Measurements from ENCODE around the gene SLC16A13. TPM values are rescaled to one million over a fixed set of nuclear protein-coding genes. Genes with fewer than 3 reads are reported as not detected.

The SLC16A13 gene
- total RNA-seq, 4 donors from 2014 or later, result 0.51 to 3.4 TPM; not detected in 2

GRCh38 chr17:7056386-7056785, 20.6 kb downstream of the SLC16A13 start:
- no peak overlapping the region for H3K27ac ChIP-seq
- intact Hi-C loops (cut with DNase I; ENCODE audit: low total_unique reads), result loop anchor here (10.0 kb wide), 1 partner anchor 238 kb away; the partner anchor contains the start of gene YBX2
- H3K36me3 ChIP-seq, result no peaks in the 10 kb centered on the region
- H3K27me3 ChIP-seq, result no peaks in the 10 kb centered on the region
- no peak overlapping the region for H3K4me3 ChIP-seq
- no peaks in the 10 kb centered on the region for H3K4me1 ChIP-seq
- no peaks in the 10 kb centered on the region for H3K9me3 ChIP-seq
- TF ChIP-seq, protein P1, sequence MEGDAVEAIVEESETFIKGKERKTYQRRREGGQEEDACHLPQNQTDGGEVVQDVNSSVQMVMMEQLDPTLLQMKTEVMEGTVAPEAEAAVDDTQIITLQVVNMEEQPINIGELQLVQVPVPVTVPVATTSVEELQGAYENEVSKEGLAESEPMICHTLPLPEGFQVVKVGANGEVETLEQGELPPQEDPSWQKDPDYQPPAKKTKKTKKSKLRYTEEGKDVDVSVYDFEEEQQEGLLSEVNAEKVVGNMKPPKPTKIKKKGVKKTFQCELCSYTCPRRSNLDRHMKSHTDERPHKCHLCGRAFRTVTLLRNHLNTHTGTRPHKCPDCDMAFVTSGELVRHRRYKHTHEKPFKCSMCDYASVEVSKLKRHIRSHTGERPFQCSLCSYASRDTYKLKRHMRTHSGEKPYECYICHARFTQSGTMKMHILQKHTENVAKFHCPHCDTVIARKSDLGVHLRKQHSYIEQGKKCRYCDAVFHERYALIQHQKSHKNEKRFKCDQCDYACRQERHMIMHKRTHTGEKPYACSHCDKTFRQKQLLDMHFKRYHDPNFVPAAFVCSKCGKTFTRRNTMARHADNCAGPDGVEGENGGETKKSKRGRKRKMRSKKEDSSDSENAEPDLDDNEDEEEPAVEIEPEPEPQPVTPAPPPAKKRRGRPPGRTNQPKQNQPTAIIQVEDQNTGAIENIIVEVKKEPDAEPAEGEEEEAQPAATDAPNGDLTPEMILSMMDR (IDR thresholded peaks at IDR 0.05), result no peak
- no peak for TF ChIP-seq POLR2A (IDR thresholded peaks at IDR 0.05)
- DNase-seq, result no peak

DNA sequence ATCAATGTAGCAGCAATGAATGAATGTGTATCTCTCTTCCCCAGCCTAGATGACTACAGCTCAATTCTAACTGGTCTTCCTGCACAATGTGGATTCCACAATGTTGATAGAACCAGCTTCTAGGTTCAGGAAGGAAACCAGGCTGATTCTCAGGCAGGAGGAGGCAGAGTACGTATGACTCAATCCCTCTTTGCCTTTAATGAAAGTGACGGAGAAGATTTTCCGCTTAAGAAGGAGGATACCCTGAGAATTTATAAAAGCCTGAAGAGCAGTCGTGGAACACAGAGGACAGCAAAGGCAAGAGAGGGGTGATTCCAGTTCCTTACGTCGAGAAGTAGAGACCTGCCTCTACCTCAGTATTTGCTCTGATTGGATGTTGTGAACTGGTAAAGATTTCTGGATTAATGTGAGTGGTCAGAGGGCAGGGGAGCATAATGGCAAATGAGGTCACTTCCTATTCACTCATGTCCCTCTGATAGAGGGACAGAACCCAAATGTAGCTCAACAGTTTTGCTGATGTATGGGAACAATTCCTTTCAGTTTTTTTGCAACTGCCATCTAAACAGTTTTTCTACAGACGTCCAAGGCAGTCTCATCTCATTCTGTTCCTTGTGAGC, 23.1 kb downstream of the SLC16A13 start:
- TF ChIP-seq POLR2A (IDR thresholded peaks at IDR 0.05), result no peak
- TF ChIP-seq, protein P1 (IDR thresholded peaks at IDR 0.05), result no peak
- no peak overlapping the region for H3K27ac ChIP-seq
- H3K4me3 ChIP-seq, result no peak overlapping the region
- no peaks in the 10 kb centered on the region for H3K4me1 ChIP-seq
- intact Hi-C loops (cut with DNase I; ENCODE audit: low total_unique reads), result loop anchor here (10.0 kb wide), 1 partner anchor 236 kb away; the partner anchor contains the start of gene YBX2
- no peak for DNase-seq
- H3K9me3 ChIP-seq, result no peaks in the 10 kb centered on the region
- no peaks in the 10 kb centered on the region for H3K27me3 ChIP-seq
- no peaks in the 10 kb centered on the region for H3K36me3 ChIP-seq

DNA sequence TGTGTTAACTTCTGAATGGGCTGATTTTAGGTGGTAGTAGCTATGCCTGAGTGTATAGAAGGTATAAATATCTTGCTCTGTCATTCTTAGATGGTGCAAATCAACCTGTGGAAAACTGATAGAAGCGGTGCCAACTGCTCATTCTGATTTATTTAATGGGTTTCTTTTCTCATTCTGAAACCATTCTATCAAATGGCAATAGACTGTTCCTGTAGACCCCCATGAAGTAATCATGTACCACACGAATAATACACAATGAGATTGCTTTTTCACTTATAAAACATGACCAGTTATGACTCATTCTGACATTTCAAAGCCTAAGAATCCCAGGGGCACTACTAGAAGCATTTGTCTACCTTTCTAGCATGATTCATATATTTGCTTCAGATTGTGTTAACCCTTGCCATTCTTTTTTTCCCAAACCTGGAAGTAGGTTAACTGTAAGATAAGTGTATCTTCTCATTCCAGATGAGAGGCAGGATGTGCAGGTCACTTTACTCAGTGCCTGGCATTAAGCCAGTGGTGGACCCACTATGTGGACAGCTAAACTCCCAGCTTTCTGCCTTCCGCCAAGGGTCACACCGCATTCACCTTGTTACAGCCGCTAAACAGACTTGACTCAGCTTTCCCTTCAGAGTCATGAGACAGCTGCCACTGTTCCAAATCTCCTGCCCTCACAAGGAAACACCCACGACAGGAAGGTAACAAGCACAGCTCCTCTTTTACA, 24.5 kb downstream of the SLC16A13 start:
- intact Hi-C loops (cut with DNase I; ENCODE audit: low total_unique reads), result no loop called here
- TF ChIP-seq, protein P1 (IDR thresholded peaks at IDR 0.05), result no peak
- TF ChIP-seq POLR2A (IDR thresholded peaks at IDR 0.05), result no peak
- no peak for DNase-seq

GRCh38 chr17:7063518-7064094, 27.8 kb downstream of the SLC16A13 start:
- DNase-seq, result no peak
- H3K4me3 ChIP-seq, result no peak overlapping the region
- H3K36me3 ChIP-seq, result no peaks in the 10 kb centered on the region
- intact Hi-C loops (cut with DNase I; ENCODE audit: low total_unique reads), result no loop called here
- no peak for TF ChIP-seq POLR2A (IDR thresholded peaks at IDR 0.05)
- TF ChIP-seq, protein P1 (IDR thresholded peaks at IDR 0.05), result no peak
- H3K4me1 ChIP-seq, result no peaks in the 10 kb centered on the region
- peaks cover 0 to 3% of the 10 kb centered on the region in 2 donors for H3K9me3 ChIP-seq
- H3K27me3 ChIP-seq, result no peaks in the 10 kb centered on the region
- H3K27ac ChIP-seq, result no peak overlapping the region

More for the DNA sequence above, 24.5 kb downstream of the SLC16A13 start:
- Histone ChIP-seq H3K9me3 (no peaks in the 10 kb centered on the region), H3K27me3 (no peaks in the 10 kb centered on the region), H3K4me3 (no peak overlapping the region), H3K36me3 (no peaks in the 10 kb centered on the region), H3K27ac (no peak overlapping the region), H3K4me1 (no peaks in the 10 kb centered on the region)

DNA sequence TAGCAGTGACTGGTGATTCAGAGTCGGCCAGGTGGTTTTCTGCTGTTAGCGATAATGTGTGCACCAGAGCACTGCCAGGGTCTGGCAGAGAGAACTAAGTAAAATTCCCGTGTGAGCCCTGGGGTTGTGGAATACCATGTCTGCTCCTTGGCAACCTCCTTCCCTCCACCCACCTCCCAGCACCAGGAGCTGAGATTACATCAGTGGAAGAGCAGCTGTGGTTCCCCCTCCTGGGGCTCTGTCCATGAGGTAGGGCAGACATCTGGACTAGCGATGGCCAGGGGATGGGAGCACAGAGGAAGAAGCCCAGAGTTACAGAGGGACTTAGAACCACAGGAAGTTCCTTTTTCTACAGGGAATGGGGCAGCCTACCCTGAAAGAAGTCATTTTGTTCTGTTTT, 28.4 kb downstream of the SLC16A13 start:
- Histone ChIP-seq H3K9me3 (peaks cover 0 to 6% of the 10 kb centered on the region in 2 donors), H3K4me3 (no peak overlapping the region), H3K4me1 (no peaks in the 10 kb centered on the region), H3K27ac (no peak overlapping the region), H3K36me3 (no peaks in the 10 kb centered on the region), H3K27me3 (no peaks in the 10 kb centered on the region)
- no peak for DNase-seq
- TF ChIP-seq, protein P1 (IDR thresholded peaks at IDR 0.05), result no peak
- TF ChIP-seq POLR2A (IDR thresholded peaks at IDR 0.05), result no peak
- intact Hi-C loops (cut with DNase I; ENCODE audit: low total_unique reads), result no loop called here

All from uterus (tissue), 4 donors.